ENCODE measurements around the gene VILL.

DNA sequence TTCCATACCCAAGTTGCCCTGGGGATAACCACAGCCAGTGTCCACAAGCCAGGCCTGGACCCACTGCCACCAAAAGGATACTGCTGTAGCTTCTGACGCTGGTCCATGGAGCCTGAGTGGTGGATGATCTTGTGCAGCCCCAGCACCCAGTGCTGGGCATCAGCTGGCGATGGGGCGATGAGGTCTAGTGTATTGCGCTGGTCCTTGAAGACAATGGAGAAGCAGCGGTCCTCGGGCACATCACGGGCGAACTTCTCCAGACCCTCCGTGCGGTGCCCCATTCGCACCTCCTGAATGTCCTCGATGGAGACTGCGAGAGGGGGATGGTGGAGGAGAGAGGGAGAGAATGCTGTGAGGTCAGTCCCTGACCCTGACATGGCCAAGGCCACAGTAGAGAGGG lies 25.8 kb downstream of the VILL start:
- TF ChIP-seq CEBPB (IDR thresholded peaks at IDR 0.05), result no peak
- TF ChIP-seq CREB1 (IDR thresholded peaks at IDR 0.05; ENCODE audit: low read depth), result no peak
- TF ChIP-seq, protein P1, sequence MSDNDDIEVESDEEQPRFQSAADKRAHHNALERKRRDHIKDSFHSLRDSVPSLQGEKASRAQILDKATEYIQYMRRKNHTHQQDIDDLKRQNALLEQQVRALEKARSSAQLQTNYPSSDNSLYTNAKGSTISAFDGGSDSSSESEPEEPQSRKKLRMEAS (IDR thresholded peaks at IDR 0.05), result no peak
- TF ChIP-seq YY1 (IDR thresholded peaks at IDR 0.05; ENCODE audit: low read depth), result no peak
- TF ChIP-seq TAF1 (IDR thresholded peaks at IDR 0.05; ENCODE audit: low read depth), result no peak
